Breast epithelium (tissue), 4 donors: ENCODE data around the gene IL17RD. TPM values are rescaled to one million over a fixed set of nuclear protein-coding genes. Genes with fewer than 3 reads are reported as not detected.

Experiments used
- DNase-seq, 2 donors: peaks; one replicate each; pipeline ENCODE4 v3.0.0-alpha.2; 2019; ENCODE audit warnings: low spot score in 2 of 2
- H3K27ac ChIP-seq, 2 donors: fragments of 200-600 bp; sonication (generic) in 1 of 2; one replicate each; pipeline ENCODE4 v1.5.1; 2016 to 2019; ENCODE audit warnings: mild to moderate bottlenecking in 1 of 2
- H3K27me3 ChIP-seq, 2 donors: fragments of 200-600 bp; sonication (generic) in 1 of 2; one replicate each; pipeline versions ENCODE4 v1.5.1 to v1.6.0; 2017 to 2019; ENCODE audit warnings: control low read depth in 1 of 2, mild to moderate bottlenecking in 1 of 2
- H3K36me3 ChIP-seq: fragments of 200-600 bp; one replicate; pipeline ENCODE4 v1.5.1; 2019
- H3K4me1 ChIP-seq, 2 donors: fragments of 200-600 bp; sonication (generic); one replicate each; pipeline ENCODE4 v1.5.1; 2016 to 2019; ENCODE audit warnings: control low read depth in 1 of 2
- H3K4me3 ChIP-seq, 3 donors: fragments of 200-600 bp; sonication (generic); 1 replicate in 2 of 3; 2 replicates in 1 of 3; pipeline ENCODE4 v1.5.1; 2016 to 2019; ENCODE audit warnings: mild to moderate bottlenecking in 3 of 3, moderate library complexity in 2 of 3
- H3K9me3 ChIP-seq, 2 donors: fragments of 200-600 bp; sonication (generic) in 1 of 2; one replicate each; pipeline ENCODE4 v1.5.1; 2016 to 2019; ENCODE audit warnings: control low read depth in 1 of 2
- CTCF ChIP-seq, 3 donors: fragments of 450-650 bp; IDR thresholded peaks; one replicate each; pipeline ENCODE4 v1.5.1; 2016 to 2017; ENCODE audit warnings: antibody characterized with exemption in 3 of 3, mild to moderate bottlenecking in 3 of 3, moderate library complexity in 3 of 3
- POLR2A ChIP-seq: fragments of 450-650 bp; IDR thresholded peaks from one replicate; pipeline ENCODE4 v1.6.1; 2016; ENCODE audit warnings: antibody characterized with exemption, mild to moderate bottlenecking, moderate library complexity
- POLR2AphosphoS5 ChIP-seq, 3 donors: sonication (generic); formaldehyde crosslinking; IDR thresholded peaks; one replicate each; pipeline ENCODE4 v1.6.1; 2017; ENCODE audit warnings: antibody characterized with exemption in 3 of 3
- intact Hi-C: fragments of 100-400 bp; cut with DNase I; formaldehyde crosslinking; loops from one replicate; pipeline ENCODE4 v1.15.1; 2023; ENCODE audit warnings: low total_unique reads
- total RNA-seq, 3 donors: library from RNA; depleted of rRNA; stranded (reverse); fragments of >200 nt; gene quantifications; one replicate each; pipeline ENCODE4 v1.1.0, GENCODE V29; 2016

The IL17RD gene
- total RNA-seq, 3 donors from 2014 or later, result 3.0 to 31.8 (median 31.0) TPM

GRCh38 chr3:57154470-57155309 is 10.5 kb downstream of the IL17RD start:
- TF ChIP-seq POLR2AphosphoS5 (IDR thresholded peaks at IDR 0.05) (no peak), POLR2A (no peak), CTCF (IDR thresholded peaks at IDR 0.05) (no peak)
- no peak for DNase-seq
- H3K27me3 ChIP-seq, result no peaks in the 10 kb centered on the region
- intact Hi-C loops, result no loop called here
- H3K4me3 ChIP-seq, result peak overlapping the region in 2 of 3 donors; percentile 13 to 20
- peaks cover 0 to 12% of the 10 kb centered on the region in 2 donors for H3K4me1 ChIP-seq
- H3K36me3 ChIP-seq, result no peaks in the 10 kb centered on the region
- H3K27ac ChIP-seq, result peak overlapping the region; percentile 62 to 69
- no peaks in the 10 kb centered on the region for H3K9me3 ChIP-seq

GRCh38 chr3:57152151-57153143 is 12.7 kb downstream of the IL17RD start:
- Histone ChIP-seq H3K9me3 (no peaks in the 10 kb centered on the region), H3K4me3 (peak overlapping the region in 2 of 3 donors; percentile 12 to 50), H3K27ac (peak overlapping the region; percentile 60 to 79), H3K27me3 (no peaks in the 10 kb centered on the region), H3K36me3 (no peaks in the 10 kb centered on the region), H3K4me1 (peaks cover 0 to 7% of the 10 kb centered on the region in 2 donors)
- DNase-seq, result no peak
- intact Hi-C loops, result no loop called here
- TF ChIP-seq CTCF (IDR thresholded peaks at IDR 0.05) (peak in 2 of 3 donors; percentile 22 to 26), POLR2A (no peak), POLR2AphosphoS5 (IDR thresholded peaks at IDR 0.05) (no peak)

GRCh38 chr3:57151749-57152148 is 13.4 kb downstream of the IL17RD start:
- peaks cover 0 to 7% of the 10 kb centered on the region in 2 donors for H3K4me1 ChIP-seq
- intact Hi-C loops, result no loop called here
- H3K36me3 ChIP-seq, result no peaks in the 10 kb centered on the region
- peak overlapping the region; percentile 60 to 79 for H3K27ac ChIP-seq
- peak overlapping the region in 2 of 3 donors; percentile 12 to 50 for H3K4me3 ChIP-seq
- no peaks in the 10 kb centered on the region for H3K9me3 ChIP-seq
- DNase-seq, result no peak
- TF ChIP-seq POLR2AphosphoS5 (IDR thresholded peaks at IDR 0.05), result no peak
- TF ChIP-seq POLR2A, result no peak
- TF ChIP-seq CTCF (IDR thresholded peaks at IDR 0.05), result no peak
- H3K27me3 ChIP-seq, result no peaks in the 10 kb centered on the region

GRCh38 chr3:57151021-57151449 is 14.1 kb downstream of the IL17RD start:
- peaks cover 0 to 7% of the 10 kb centered on the region in 2 donors for H3K4me1 ChIP-seq
- H3K36me3 ChIP-seq, result no peaks in the 10 kb centered on the region
- no peak for DNase-seq
- intact Hi-C loops, result no loop called here
- TF ChIP-seq CTCF (IDR thresholded peaks at IDR 0.05) (no peak), POLR2A (no peak), POLR2AphosphoS5 (IDR thresholded peaks at IDR 0.05) (no peak)
- no peaks in the 10 kb centered on the region for H3K27me3 ChIP-seq
- peak overlapping the region; percentile 60 to 79 for H3K27ac ChIP-seq
- no peaks in the 10 kb centered on the region for H3K9me3 ChIP-seq
- H3K4me3 ChIP-seq, result peak overlapping the region in 1 of 3 donors; percentile 8
